ENCODE data around the gene IMPDH1. TPM values are rescaled to one million over a fixed set of nuclear protein-coding genes. Genes with fewer than 3 reads are reported as not detected.
A peak's percentile ranks its signal among the peaks of the same experiment; 100 is the strongest.

IMPDH1 gene
- total and polyA plus RNA-seq, 9 of the 15 experiments (the other 6 are each of a cell fraction or from before 2014, with no cell fraction given), result 0.80 to 118 (median 64.3) TPM

DNA sequence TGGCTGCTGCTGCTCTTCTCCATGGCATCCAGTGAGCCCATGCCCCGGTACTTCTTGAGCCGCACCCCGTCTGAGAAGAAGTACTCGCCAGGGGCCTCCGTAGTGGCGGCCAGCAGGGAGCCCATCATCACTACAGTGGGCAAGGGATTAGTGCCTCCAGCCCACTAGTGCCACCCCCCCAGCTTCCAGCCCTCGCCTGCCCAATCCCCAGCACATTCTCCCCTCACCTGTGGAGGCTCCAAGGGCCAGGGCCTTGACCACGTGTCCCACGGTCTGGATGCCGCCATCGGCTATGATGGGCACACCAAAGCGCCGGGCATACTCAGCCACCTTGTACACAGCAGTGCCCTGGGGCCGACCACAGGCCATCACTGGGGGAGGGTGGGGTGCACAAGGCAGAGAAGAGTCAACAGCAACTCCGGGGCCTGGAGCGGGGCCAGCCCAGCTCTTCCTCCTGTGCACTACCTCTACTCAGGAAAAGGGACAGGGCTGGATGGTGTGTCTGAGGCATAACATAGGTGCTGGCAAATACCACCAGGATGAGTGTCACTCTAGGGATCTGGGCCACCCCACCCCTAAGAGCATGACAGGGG lies 14.8 kb downstream of the IMPDH1 start:
- intact Hi-C loops (cut with micrococcal nuclease), result no loop called here
- 91% methylated on average over 16 of the region's 16 CpGs for WGBS (ENCODE audit: insufficient coverage, low coverage, missing lambda C conversion rate)
- no peak for ATAC-seq
- TF ChIP-seq MEF2A (IDR thresholded peaks at IDR 0.05; ENCODE audit: control insufficient read depth, low read depth, low read length) (no peak), NELFE (IDR thresholded peaks at IDR 0.05; ENCODE audit: insufficient read depth, insufficient read length) (no peak), CREM (IDR thresholded peaks at IDR 0.05; ENCODE audit: low read depth) (no peak), ZC3H11A (IDR thresholded peaks at IDR 0.05; ENCODE audit: low read depth, low read length) (no peak), RBFOX2 (IDR thresholded peaks at IDR 0.05; ENCODE audit: low read depth, low read length) (0 out of 2 replicates have a peak, but pooled peaks have one; percentile 41), POLR2G (IDR thresholded peaks at IDR 0.05; ENCODE audit: low read depth, low read length) (peak; percentile 54; the same call in 1 of the 2 replicates), HMGN3 (IDR thresholded peaks at IDR 0.05; ENCODE audit: borderline replicate concordance, extremely low read depth, insufficient read length, low read depth, low read length) (no peak), ZNF583 (CRISPR knock-in tag; IDR thresholded peaks at IDR 0.05) (no peak), HOXB6 (CRISPR knock-in tag; IDR thresholded peaks at IDR 0.05; ENCODE audit: borderline replicate concordance) (no peak), SETDB1 (IDR thresholded peaks at IDR 0.05; ENCODE audit: low read length) (no peak)
- TF ChIP-seq, protein P1, sequence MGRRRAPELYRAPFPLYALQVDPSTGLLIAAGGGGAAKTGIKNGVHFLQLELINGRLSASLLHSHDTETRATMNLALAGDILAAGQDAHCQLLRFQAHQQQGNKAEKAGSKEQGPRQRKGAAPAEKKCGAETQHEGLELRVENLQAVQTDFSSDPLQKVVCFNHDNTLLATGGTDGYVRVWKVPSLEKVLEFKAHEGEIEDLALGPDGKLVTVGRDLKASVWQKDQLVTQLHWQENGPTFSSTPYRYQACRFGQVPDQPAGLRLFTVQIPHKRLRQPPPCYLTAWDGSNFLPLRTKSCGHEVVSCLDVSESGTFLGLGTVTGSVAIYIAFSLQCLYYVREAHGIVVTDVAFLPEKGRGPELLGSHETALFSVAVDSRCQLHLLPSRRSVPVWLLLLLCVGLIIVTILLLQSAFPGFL (CRISPR knock-in tag; IDR thresholded peaks at IDR 0.05), result no peak
- TF ChIP-seq, protein P2, sequence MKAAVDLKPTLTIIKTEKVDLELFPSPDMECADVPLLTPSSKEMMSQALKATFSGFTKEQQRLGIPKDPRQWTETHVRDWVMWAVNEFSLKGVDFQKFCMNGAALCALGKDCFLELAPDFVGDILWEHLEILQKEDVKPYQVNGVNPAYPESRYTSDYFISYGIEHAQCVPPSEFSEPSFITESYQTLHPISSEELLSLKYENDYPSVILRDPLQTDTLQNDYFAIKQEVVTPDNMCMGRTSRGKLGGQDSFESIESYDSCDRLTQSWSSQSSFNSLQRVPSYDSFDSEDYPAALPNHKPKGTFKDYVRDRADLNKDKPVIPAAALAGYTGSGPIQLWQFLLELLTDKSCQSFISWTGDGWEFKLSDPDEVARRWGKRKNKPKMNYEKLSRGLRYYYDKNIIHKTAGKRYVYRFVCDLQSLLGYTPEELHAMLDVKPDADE (conservative IDR thresholded peaks at IDR 0.05; ENCODE audit: control insufficient read depth, low read depth, low read length), result 0 out of 2 replicates have a peak, but pooled peaks have one; percentile 34
- TF ChIP-seq, protein P3, sequence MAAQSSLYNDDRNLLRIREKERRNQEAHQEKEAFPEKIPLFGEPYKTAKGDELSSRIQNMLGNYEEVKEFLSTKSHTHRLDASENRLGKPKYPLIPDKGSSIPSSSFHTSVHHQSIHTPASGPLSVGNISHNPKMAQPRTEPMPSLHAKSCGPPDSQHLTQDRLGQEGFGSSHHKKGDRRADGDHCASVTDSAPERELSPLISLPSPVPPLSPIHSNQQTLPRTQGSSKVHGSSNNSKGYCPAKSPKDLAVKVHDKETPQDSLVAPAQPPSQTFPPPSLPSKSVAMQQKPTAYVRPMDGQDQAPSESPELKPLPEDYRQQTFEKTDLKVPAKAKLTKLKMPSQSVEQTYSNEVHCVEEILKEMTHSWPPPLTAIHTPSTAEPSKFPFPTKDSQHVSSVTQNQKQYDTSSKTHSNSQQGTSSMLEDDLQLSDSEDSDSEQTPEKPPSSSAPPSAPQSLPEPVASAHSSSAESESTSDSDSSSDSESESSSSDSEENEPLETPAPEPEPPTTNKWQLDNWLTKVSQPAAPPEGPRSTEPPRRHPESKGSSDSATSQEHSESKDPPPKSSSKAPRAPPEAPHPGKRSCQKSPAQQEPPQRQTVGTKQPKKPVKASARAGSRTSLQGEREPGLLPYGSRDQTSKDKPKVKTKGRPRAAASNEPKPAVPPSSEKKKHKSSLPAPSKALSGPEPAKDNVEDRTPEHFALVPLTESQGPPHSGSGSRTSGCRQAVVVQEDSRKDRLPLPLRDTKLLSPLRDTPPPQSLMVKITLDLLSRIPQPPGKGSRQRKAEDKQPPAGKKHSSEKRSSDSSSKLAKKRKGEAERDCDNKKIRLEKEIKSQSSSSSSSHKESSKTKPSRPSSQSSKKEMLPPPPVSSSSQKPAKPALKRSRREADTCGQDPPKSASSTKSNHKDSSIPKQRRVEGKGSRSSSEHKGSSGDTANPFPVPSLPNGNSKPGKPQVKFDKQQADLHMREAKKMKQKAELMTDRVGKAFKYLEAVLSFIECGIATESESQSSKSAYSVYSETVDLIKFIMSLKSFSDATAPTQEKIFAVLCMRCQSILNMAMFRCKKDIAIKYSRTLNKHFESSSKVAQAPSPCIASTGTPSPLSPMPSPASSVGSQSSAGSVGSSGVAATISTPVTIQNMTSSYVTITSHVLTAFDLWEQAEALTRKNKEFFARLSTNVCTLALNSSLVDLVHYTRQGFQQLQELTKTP (IDR thresholded peaks at IDR 0.05; ENCODE audit: low read depth in 1 of 2, partially characterized antibody in 2 of 2), result no peak
- TF ChIP-seq, protein P4, sequence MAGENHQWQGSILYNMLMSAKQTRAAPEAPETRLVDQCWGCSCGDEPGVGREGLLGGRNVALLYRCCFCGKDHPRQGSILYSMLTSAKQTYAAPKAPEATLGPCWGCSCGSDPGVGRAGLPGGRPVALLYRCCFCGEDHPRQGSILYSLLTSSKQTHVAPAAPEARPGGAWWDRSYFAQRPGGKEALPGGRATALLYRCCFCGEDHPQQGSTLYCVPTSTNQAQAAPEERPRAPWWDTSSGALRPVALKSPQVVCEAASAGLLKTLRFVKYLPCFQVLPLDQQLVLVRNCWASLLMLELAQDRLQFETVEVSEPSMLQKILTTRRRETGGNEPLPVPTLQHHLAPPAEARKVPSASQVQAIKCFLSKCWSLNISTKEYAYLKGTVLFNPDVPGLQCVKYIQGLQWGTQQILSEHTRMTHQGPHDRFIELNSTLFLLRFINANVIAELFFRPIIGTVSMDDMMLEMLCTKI (IDR thresholded peaks at IDR 0.05; ENCODE audit: partially characterized antibody), result no peak

More for the DNA sequence above, 14.8 kb downstream of the IMPDH1 start:
- no peak overlapping the region for H3K27ac ChIP-seq (ENCODE audit: extremely low read depth, low read depth, low read length)
- ChIA-PET POLR2A (interaction anchor here (0.6 kb wide), 1 partner anchor 12 kb away, joined by 3 read pairs; no protein-coding TSS in a partner anchor), CTCF (ENCODE audit: low intra/inter-chr PET ratio) (interaction anchor here (1.0 to 8.2 kb wide), 2 partner anchors 31 to 66 kb away, joined by 4 to 134 read pairs; no protein-coding TSS in a partner anchor)
- no peaks in the 10 kb centered on the region for H3K27me3 ChIP-seq (ENCODE audit: control insufficient read depth in 2 of 2, insufficient read depth in 2 of 2, low read length in 2 of 2)
- FAIRE-seq (no peak), DNase-seq (ENCODE audit: extremely low read depth in 1 of 4, low spot score in 3 of 4) (peak in 1 of 4 experiments; percentile 21)
- no peak overlapping the region for H2AFZ ChIP-seq (ENCODE audit: low read depth, low read length)
- in situ Hi-C loops (cut with MboI), result no loop called here
- no peaks in the 10 kb centered on the region for H3K9me1 ChIP-seq (ENCODE audit: control insufficient read depth, insufficient read depth, low read length)
- H3K4me2 ChIP-seq (ENCODE audit: insufficient read depth, low read length), result no peak overlapping the region
- H4K20me1 ChIP-seq (replicated peaks; ENCODE audit: control insufficient read depth, insufficient read depth, low read length), result peaks cover 11% of the 10 kb centered on the region; the same call in 1 of the 2 replicates
- no peak overlapping the region for H3K4me3 ChIP-seq
- no peak overlapping the region; a peak in 1 of 4 replicates for H3K9ac ChIP-seq (ENCODE audit: insufficient read depth in 1 of 2, low read depth in 2 of 2, low read length in 2 of 2)
- peaks cover 75% of the 10 kb centered on the region for H3K36me3 ChIP-seq (ENCODE audit: control insufficient read depth, insufficient read depth, low read length)
- H3K79me2 ChIP-seq (ENCODE audit: control insufficient read depth, insufficient read depth, low read length), result no peaks in the 10 kb centered on the region
- BruUV-seq (replicated peaks), result no TSS peak
- H3K9me3 ChIP-seq (replicated peaks; ENCODE audit: control insufficient read depth, insufficient read depth, low read depth, low read length), result no peaks in the 10 kb centered on the region
- H3K4me1 ChIP-seq (replicated peaks in 1 of 2; ENCODE audit: control insufficient read depth in 2 of 2, insufficient read depth in 2 of 2, low read length in 2 of 2), result peaks cover 0 to 16% of the 10 kb centered on the region in 2 experiments; a peak in 2 of 5 replicates
